HEK293 (cell line): ENCODE measurements around the gene B4GALT3.

Experiments
- CTCF ChIA-PET: fragments of 350-600 bp; formaldehyde crosslinking; extraction: SDS; loops from one replicate; lab custom pipeline; 2021; ENCODE audit warnings: antibody characterized with exemption; lab: Yijun Ruan, JAX
- POLR2A ChIA-PET: fragments of 300-600 bp; formaldehyde crosslinking; extraction: SDS; loops from one replicate; lab custom pipeline; 2020; ENCODE audit warnings: antibody characterized with exemption, inconsistent platforms; lab: Yijun Ruan, JAX
- H3K27ac ChIP-seq: fragments of 200-500 bp; sonication (Bioruptor generic); 2 replicates; pipeline ENCODE4 v1.5.1; 2014; ENCODE audit warnings: low read depth, low read length, control low read depth, inconsistent platforms; ENCODE audit errors: extremely low read depth
- H3K36me3 ChIP-seq, 2 experiments: fragments of 200-500 bp in 1 of 2; sonication (Bioruptor generic) in 1 of 2; 1 replicate in 1 of 2; 2 replicates in 1 of 2; pipeline ENCODE4 v1.5.1; 2014 to 2017; ENCODE audit warnings: inconsistent platforms in 2 of 2, low read length in 2 of 2; ENCODE audit not compliant: control insufficient read depth in 2 of 2, insufficient read depth in 1 of 2
- H3K4me1 ChIP-seq: fragments of 200-500 bp; sonication (Bioruptor generic); 2 replicates; pipeline ENCODE4 v1.5.1; 2014; ENCODE audit warnings: mild to moderate bottlenecking, low read length, inconsistent platforms; ENCODE audit not compliant: control insufficient read depth, insufficient read depth
- H3K4me3 ChIP-seq: 2 replicates; pipeline ENCODE4 v1.5.1; 2011; ENCODE audit warnings: low read depth, mild to moderate bottlenecking, control low read depth, low read length, moderate library complexity
- H3K9me3 ChIP-seq: fragments of 200-500 bp; sonication (Bioruptor generic); 2 replicates; pipeline ENCODE4 v1.5.1; 2014; ENCODE audit warnings: low read depth, low read length, inconsistent platforms; ENCODE audit not compliant: control insufficient read depth, insufficient read depth
- HOXA7 ChIP-seq: sonication (generic); formaldehyde crosslinking; IDR thresholded peaks from 2 replicates; pipeline ENCODE4 v1.8.1; 2022; ENCODE audit warnings: missing genetic modification reagents, borderline replicate concordance
- KLF8 ChIP-seq: fragments of 450-650 bp; formaldehyde crosslinking; IDR thresholded peaks from 2 replicates; pipeline ENCODE4 v1.5.1; 2016; ENCODE audit warnings: missing biosample characterization, missing genetic modification characterization
- SP3 ChIP-seq: fragments of 450-650 bp; formaldehyde crosslinking; IDR thresholded peaks from 2 replicates; pipeline ENCODE4 v1.5.1; 2016; ENCODE audit warnings: missing biosample characterization, missing genetic modification characterization
- SP7 ChIP-seq: fragments of 450-650 bp; formaldehyde crosslinking; IDR thresholded peaks from 2 replicates; pipeline ENCODE4 v1.5.1; 2016; ENCODE audit warnings: missing biosample characterization, missing genetic modification characterization
- ZEB2 ChIP-seq: fragments of 450-650 bp; formaldehyde crosslinking; IDR thresholded peaks from 2 replicates; pipeline ENCODE4 v1.5.1; 2016; ENCODE audit warnings: missing biosample characterization, missing genetic modification characterization
- ZNF10 ChIP-seq: fragments of 450-650 bp; formaldehyde crosslinking; IDR thresholded peaks from 2 replicates; pipeline ENCODE4 v1.5.1; 2017; ENCODE audit warnings: missing biosample characterization, missing genetic modification characterization
- ZNF112 ChIP-seq: fragments of 450-650 bp; formaldehyde crosslinking; IDR thresholded peaks from 2 replicates; pipeline ENCODE4 v1.5.0; 2017; ENCODE audit warnings: missing biosample characterization, missing genetic modification characterization
- ZNF157 ChIP-seq: fragments of 450-650 bp; formaldehyde crosslinking; IDR thresholded peaks from 2 replicates; pipeline ENCODE4 v1.5.1; 2016; ENCODE audit warnings: missing biosample characterization, missing genetic modification characterization
- ZNF202 ChIP-seq: fragments of 450-650 bp; formaldehyde crosslinking; IDR thresholded peaks from 2 replicates; pipeline ENCODE4 v1.5.1; 2016; ENCODE audit warnings: missing biosample characterization, missing genetic modification characterization, borderline replicate concordance
- ZNF24 ChIP-seq: fragments of 450-650 bp; formaldehyde crosslinking; IDR thresholded peaks from 2 replicates; pipeline ENCODE4 v1.5.1; 2016; ENCODE audit warnings: missing biosample characterization, missing genetic modification characterization
- ZNF426 ChIP-seq: fragments of 450-650 bp; formaldehyde crosslinking; IDR thresholded peaks from 2 replicates; pipeline ENCODE4 v1.5.1; 2017; ENCODE audit warnings: missing biosample characterization, missing genetic modification characterization, mild to moderate bottlenecking, inconsistent platforms, moderate library complexity
- ZNF548 ChIP-seq: fragments of 450-650 bp; formaldehyde crosslinking; IDR thresholded peaks from 2 replicates; pipeline ENCODE4 v1.5.1; 2016; ENCODE audit warnings: missing biosample characterization, missing genetic modification characterization
- ZNF585B ChIP-seq: fragments of 450-650 bp; formaldehyde crosslinking; IDR thresholded peaks from 2 replicates; pipeline ENCODE4 v1.5.1; 2016; ENCODE audit warnings: missing biosample characterization, missing genetic modification characterization
- ZNF610 ChIP-seq: fragments of 450-650 bp; formaldehyde crosslinking; IDR thresholded peaks from 2 replicates; pipeline ENCODE4 v1.5.1; 2016; ENCODE audit warnings: missing biosample characterization, missing genetic modification characterization, borderline replicate concordance
- ZNF658 ChIP-seq: fragments of 450-650 bp; formaldehyde crosslinking; IDR thresholded peaks from 2 replicates; pipeline ENCODE4; 2016; ENCODE audit warnings: missing biosample characterization, missing genetic modification characterization
- ZNF791 ChIP-seq: fragments of 450-650 bp; formaldehyde crosslinking; IDR thresholded peaks from 2 replicates; pipeline ENCODE4 v1.5.1; 2016; ENCODE audit warnings: missing biosample characterization, missing genetic modification characterization
- TF ChIP-seq, protein P1 (sequence below): fragments of 450-650 bp; formaldehyde crosslinking; IDR thresholded peaks from 2 replicates; pipeline ENCODE4 v1.5.1; 2016; ENCODE audit warnings: missing biosample characterization, missing genetic modification characterization
- TF ChIP-seq, protein P2 (sequence below): fragments of 450-650 bp; formaldehyde crosslinking; IDR thresholded peaks from 2 replicates; pipeline ENCODE4 v1.5.1; 2016; ENCODE audit warnings: missing biosample characterization, missing genetic modification characterization, borderline replicate concordance
- TF ChIP-seq, protein P3 (sequence below): fragments of 450-650 bp; formaldehyde crosslinking; IDR thresholded peaks from 2 replicates; pipeline ENCODE4 v1.5.1; 2017; ENCODE audit warnings: missing biosample characterization, missing genetic modification characterization
- TF ChIP-seq, protein P4 (sequence below): fragments of 450-650 bp; formaldehyde crosslinking; IDR thresholded peaks from 2 replicates; pipeline ENCODE4 v1.5.1; 2017; ENCODE audit warnings: missing biosample characterization, missing genetic modification characterization

B4GALT3 gene

GRCh38 chr1:161172349-161172748 is 5.0 kb downstream of the B4GALT3 start (continued):
- TF ChIP-seq, protein P1, sequence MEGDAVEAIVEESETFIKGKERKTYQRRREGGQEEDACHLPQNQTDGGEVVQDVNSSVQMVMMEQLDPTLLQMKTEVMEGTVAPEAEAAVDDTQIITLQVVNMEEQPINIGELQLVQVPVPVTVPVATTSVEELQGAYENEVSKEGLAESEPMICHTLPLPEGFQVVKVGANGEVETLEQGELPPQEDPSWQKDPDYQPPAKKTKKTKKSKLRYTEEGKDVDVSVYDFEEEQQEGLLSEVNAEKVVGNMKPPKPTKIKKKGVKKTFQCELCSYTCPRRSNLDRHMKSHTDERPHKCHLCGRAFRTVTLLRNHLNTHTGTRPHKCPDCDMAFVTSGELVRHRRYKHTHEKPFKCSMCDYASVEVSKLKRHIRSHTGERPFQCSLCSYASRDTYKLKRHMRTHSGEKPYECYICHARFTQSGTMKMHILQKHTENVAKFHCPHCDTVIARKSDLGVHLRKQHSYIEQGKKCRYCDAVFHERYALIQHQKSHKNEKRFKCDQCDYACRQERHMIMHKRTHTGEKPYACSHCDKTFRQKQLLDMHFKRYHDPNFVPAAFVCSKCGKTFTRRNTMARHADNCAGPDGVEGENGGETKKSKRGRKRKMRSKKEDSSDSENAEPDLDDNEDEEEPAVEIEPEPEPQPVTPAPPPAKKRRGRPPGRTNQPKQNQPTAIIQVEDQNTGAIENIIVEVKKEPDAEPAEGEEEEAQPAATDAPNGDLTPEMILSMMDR (tag by site-specific recombination), result no peak
- TF ChIP-seq ZNF585B, result no peak
- no peak for TF ChIP-seq ZNF202
- TF ChIP-seq, all 188 proteins: peak for 0

DNA sequence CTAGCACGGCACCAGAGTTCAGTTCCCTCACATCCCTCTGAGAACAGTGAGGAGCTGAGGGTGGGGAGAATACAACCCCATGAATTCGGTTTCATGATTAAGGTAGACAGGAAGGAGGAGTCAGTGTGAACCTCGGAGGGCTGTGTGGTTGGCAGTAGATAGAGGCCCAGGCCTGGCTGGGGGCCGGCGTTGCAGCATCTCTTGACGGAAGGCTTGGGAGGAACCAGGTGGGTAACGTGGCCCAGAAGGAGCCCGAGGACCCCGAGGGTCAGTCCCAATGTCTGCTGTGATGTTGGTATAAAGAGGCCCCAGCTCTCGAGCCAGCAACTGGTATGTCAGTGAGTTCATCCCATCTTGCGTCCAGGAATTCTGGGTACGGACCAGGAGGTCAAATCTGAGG is 5.6 kb downstream of the B4GALT3 start:
- TF ChIP-seq ZNF112 (tag by site-specific recombination) (no peak), HOXA7 (CRISPR knock-in tag) (no peak), ZNF10 (tag by site-specific recombination) (no peak), ZNF157 (tag by site-specific recombination) (no peak), ZNF791 (tag by site-specific recombination) (no peak), SP7 (tag by site-specific recombination) (no peak)
- TF ChIP-seq, protein P2, sequence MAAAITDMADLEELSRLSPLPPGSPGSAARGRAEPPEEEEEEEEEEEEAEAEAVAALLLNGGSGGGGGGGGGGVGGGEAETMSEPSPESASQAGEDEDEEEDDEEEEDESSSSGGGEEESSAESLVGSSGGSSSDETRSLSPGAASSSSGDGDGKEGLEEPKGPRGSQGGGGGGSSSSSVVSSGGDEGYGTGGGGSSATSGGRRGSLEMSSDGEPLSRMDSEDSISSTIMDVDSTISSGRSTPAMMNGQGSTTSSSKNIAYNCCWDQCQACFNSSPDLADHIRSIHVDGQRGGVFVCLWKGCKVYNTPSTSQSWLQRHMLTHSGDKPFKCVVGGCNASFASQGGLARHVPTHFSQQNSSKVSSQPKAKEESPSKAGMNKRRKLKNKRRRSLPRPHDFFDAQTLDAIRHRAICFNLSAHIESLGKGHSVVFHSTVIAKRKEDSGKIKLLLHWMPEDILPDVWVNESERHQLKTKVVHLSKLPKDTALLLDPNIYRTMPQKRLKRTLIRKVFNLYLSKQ (tag by site-specific recombination), result no peak
- peaks cover 16 to 82% of the 10 kb centered on the region in 2 experiments; a peak in 2 of 3 replicates for H3K36me3 ChIP-seq
- ChIA-PET POLR2A (interaction anchor here (1.0 kb wide), 1 partner anchor 10 kb away, joined by 3 read pairs; no protein-coding TSS in a partner anchor), CTCF (interaction anchor here (0.6 to 1.0 kb wide), 5 partner anchors 9 to 142 kb away, joined by 3 to 4 read pairs (median 3); no protein-coding TSS in a partner anchor)
- H3K27ac ChIP-seq, result no peak overlapping the region
- H3K4me3 ChIP-seq, result no peak overlapping the region
- H3K4me1 ChIP-seq, result no peaks in the 10 kb centered on the region
- H3K9me3 ChIP-seq, result no peaks in the 10 kb centered on the region

DNA sequence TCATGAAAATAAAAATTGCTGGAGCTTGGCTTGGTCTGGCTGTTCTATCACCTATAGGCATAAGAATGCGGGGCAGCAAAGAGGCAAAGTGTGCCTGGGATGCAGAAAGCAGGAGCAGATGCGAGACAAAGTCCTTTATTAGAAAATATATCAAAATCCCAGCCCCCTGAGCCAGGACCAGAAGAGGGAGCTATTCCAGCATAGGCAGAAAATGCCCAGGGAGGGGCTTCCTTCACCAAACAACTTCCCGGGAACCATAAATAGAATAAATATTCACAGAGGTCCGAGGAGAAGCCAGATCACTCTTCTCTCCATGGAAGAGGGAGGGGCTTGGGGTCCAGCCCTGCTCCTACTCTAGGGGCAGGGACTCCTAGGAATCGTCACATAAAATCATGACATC is 6.1 kb downstream of the B4GALT3 start:
- Histone ChIP-seq H3K36me3 (peaks cover 16 to 82% of the 10 kb centered on the region in 2 experiments; a peak in 2 of 3 replicates), H3K4me1 (no peaks in the 10 kb centered on the region), H3K27ac (no peak overlapping the region), H3K9me3 (no peaks in the 10 kb centered on the region), H3K4me3 (no peak overlapping the region)
- POLR2A ChIA-PET, result interaction anchor here (1.0 kb wide), 1 partner anchor 9 kb away, joined by 3 read pairs; no protein-coding TSS in a partner anchor
- TF ChIP-seq, protein P1 (tag by site-specific recombination), result 0 out of 2 replicates have a peak, but pooled peaks have one; percentile 8
- TF ChIP-seq ZNF24 (tag by site-specific recombination), result no peak
- no peak for TF ChIP-seq ZNF548 (tag by site-specific recombination)
- CTCF ChIA-PET, result interaction anchor here (0.6 to 1.0 kb wide), 4 partner anchors 10 to 66 kb away, joined by 3 to 4 read pairs (median 4); no protein-coding TSS in a partner anchor

DNA sequence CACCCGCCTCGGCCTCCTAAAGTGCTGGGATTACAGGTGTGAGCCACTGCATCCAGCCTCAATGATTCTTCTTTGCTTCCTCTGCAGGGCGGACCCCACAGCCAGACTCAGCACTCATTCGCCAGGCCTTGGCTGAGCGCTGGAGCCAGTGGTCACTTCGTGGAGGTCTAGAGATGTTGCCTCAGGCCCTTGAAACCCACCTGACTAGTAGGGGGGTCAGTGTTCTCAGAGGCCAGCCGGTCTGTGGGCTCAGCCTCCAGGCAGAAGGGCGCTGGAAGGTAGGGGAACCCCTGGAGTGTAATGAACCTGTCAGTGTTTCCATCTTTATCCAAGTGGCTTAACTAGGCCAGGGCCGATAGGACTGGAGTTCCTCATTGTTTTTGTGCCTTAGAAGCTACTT is 8.4 kb downstream of the B4GALT3 start:
- H3K9me3 ChIP-seq, result no peaks in the 10 kb centered on the region
- H3K27ac ChIP-seq, result no peak overlapping the region
- peaks cover 3% of the 10 kb centered on the region; the same call in 1 of the 2 replicates for H3K4me1 ChIP-seq
- CTCF ChIA-PET, result interaction anchor here (0.6 to 3.9 kb wide), 5 partner anchors 8 to 488 kb away, joined by 3 to 23 read pairs (median 3); partner anchors contain the start of gene B4GALT3
- H3K4me3 ChIP-seq, result no peak overlapping the region
- TF ChIP-seq ZNF610 (tag by site-specific recombination), result no peak
- TF ChIP-seq ZNF658 (tag by site-specific recombination), result no peak
- no peak for TF ChIP-seq KLF8 (tag by site-specific recombination)
- no peak for TF ChIP-seq ZEB2 (tag by site-specific recombination)
- TF ChIP-seq SP3 (tag by site-specific recombination), result no peak
- TF ChIP-seq, protein P3, sequence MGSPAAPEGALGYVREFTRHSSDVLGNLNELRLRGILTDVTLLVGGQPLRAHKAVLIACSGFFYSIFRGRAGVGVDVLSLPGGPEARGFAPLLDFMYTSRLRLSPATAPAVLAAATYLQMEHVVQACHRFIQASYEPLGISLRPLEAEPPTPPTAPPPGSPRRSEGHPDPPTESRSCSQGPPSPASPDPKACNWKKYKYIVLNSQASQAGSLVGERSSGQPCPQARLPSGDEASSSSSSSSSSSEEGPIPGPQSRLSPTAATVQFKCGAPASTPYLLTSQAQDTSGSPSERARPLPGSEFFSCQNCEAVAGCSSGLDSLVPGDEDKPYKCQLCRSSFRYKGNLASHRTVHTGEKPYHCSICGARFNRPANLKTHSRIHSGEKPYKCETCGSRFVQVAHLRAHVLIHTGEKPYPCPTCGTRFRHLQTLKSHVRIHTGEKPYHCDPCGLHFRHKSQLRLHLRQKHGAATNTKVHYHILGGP (tag by site-specific recombination), result no peak
- TF ChIP-seq, protein P4, sequence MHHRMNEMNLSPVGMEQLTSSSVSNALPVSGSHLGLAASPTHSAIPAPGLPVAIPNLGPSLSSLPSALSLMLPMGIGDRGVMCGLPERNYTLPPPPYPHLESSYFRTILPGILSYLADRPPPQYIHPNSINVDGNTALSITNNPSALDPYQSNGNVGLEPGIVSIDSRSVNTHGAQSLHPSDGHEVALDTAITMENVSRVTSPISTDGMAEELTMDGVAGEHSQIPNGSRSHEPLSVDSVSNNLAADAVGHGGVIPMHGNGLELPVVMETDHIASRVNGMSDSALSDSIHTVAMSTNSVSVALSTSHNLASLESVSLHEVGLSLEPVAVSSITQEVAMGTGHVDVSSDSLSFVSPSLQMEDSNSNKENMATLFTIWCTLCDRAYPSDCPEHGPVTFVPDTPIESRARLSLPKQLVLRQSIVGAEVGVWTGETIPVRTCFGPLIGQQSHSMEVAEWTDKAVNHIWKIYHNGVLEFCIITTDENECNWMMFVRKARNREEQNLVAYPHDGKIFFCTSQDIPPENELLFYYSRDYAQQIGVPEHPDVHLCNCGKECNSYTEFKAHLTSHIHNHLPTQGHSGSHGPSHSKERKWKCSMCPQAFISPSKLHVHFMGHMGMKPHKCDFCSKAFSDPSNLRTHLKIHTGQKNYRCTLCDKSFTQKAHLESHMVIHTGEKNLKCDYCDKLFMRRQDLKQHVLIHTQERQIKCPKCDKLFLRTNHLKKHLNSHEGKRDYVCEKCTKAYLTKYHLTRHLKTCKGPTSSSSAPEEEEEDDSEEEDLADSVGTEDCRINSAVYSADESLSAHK (tag by site-specific recombination), result no peak
- no peak for TF ChIP-seq ZNF426 (tag by site-specific recombination)
- TF ChIP-seq, all 188 proteins: peak for 0
- POLR2A ChIA-PET, result interaction anchor here (0.9 to 4.8 kb wide), 4 partner anchors 16 to 71 kb away, joined by 3 to 53 read pairs (median 14); partner anchors contain the start of genes DEDD, KLHDC9 and UFC1
- peaks cover 10 to 73% of the 10 kb centered on the region in 2 experiments; a peak in 2 of 3 replicates for H3K36me3 ChIP-seq
